ENCODE measurements around the gene SURF4.

Gene SURF4

DNA sequence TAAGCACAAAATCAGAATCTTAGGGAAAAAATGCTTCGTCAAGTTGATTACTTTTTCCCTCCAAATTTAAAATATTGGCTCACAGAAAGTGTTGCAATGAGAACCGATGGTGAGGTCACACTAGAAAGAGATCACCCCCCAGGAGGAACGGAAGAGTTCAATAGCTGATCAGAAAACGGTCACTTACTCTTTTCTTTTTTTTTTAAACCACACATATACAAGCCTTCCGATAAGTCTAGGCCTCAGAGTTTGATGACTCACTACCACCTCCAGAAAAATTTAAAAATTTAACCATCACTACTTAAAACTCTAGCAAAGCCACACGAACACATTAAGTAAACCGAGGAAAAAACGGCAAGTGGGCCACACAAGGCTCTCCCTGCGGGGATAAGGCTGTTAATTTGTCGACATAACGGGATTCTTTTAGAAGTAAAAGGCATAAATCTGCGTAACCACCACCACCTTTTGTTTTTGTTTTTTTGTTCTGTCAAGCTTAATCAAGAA is 1.2 kb downstream of the SURF4 start:
- no peak for DNase-seq (ENCODE audit: low spot score)

DNA sequence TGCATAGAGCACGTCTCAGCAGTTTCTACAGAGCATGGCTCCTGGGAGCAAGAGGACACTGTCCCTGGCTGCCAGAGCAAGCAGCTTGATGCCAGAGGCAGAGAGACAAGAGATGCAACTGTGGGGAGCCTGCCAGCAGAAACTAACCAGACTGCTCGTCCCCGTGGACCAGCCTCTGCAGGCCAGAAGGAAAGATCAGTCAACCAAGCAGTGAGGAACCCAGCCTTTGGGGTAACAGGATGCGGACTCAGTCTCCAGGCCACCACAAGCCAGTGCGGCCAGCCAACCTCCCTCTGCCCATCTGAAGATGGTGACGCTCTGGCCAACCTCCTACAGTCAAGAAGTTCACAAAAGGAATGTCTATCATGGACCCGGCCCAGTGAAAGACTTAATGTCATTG is 3.7 kb downstream of the SURF4 start:
- DNase-seq (ENCODE audit: low spot score): no peak

DNA sequence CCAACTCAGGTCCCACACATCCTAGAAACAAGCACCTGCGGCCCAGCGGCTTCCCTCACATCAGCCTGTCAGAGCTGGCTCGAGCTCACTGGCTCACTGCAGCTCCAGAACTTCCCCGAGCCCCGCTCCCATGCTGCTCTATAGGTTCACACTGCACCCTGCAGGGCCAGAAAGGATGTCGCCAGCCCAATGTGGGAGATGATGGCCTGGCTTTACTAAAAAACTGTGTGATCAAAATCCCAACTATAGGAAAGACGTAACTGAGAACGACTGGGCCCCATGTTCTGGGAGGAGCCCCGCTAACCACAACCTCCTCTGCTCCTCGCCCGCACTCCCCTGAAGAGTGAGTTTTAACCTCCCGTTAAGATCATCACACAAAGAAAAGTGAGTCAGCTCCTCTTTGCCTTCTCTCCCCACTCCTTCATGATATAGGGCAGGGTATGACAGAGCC is 4.6 kb downstream of the SURF4 start:
- no peak for DNase-seq (ENCODE audit: low spot score)

DNA sequence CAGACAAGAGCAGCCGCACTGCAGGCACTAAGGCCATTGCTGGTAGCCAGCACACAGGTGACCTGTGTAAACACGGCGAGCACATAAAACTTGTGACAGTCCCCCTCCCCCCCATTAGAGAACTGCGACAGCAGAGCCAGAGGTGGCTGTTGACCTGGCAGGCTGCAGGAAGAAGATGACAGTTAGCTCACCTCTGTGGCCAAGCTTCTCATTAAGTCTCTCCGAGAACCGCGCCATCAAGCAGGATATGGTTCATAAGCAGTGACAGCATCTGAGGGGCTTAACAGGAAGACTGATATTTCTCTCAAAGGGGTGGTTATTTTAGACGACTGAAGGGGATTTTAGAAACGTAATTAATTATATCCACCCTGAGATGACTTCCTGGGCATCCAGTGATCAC is 5.2 kb downstream of the SURF4 start:
- DNase-seq (ENCODE audit: low spot score): no peak

DNA sequence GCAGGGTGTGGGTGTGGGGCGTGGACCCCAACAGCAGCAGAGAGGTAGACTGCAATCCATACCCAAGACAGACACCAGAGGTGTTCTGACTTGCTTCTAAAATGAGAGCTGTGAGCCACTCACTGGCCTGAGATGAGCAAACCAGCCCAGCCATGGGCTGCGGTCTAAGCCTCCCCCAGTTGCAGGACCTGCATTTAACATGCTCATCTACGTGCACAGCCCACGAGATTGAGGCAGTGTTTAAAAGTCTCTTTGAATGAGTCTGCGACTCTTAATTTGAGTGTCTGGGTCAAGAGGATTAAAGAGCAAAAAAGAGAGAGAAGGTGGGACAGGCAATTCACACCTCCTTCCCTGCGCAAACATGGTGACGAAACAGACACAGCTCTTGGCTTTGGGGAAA is 5.9 kb downstream of the SURF4 start:
- DNase-seq (ENCODE audit: low spot score): no peak

DNA sequence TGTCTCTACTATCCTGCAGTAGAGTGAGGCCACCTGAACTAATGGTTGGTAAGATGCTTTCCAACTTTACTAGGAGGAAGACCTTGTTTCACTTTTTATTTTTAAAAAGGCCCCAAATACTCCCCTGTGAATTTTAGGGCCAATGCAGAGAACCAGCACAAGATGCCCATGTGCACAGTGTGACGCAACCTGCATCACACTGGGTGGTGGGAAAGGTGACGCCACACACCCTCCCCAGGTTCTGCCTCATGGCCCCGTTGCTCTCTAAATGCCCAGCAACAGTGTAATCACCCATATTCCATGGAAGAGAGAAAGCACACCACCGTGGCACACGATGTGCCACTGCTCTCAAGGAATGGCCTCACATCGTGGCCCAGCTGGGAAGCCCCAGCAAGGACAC is 6.4 kb downstream of the SURF4 start:
- DNase-seq (ENCODE audit: low spot score): no peak

DNA sequence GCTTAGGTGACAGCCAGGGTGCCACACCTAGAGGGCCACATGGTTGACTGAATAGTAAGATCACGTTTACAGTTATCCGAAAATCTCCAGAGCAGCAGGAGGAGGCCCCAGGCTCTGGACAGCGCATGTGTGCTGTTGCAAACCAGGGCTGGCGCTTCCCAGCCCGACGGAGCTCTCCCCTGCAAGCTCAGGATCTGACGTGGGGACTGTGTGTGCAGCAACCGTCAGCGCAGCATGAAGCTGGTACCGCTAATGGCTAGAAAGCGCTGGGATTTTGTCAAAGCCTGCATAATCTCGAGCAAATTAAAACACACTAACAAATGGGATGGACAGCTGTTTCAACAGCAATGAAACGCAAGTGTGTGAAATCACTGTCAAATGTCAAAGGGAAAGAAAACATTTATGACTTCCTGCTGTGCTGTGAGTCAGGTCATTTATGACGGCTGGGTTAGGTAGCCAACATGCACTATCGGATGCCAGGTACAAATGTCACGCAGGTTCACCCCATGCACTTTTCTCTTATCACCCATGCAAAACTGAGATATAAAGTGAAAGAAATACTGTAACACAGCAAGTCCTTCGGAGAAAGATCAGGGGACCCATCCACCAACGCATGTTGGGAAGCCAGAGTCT is 7.5 kb downstream of the SURF4 start:
- no peak for DNase-seq (ENCODE audit: low spot score)

DNA sequence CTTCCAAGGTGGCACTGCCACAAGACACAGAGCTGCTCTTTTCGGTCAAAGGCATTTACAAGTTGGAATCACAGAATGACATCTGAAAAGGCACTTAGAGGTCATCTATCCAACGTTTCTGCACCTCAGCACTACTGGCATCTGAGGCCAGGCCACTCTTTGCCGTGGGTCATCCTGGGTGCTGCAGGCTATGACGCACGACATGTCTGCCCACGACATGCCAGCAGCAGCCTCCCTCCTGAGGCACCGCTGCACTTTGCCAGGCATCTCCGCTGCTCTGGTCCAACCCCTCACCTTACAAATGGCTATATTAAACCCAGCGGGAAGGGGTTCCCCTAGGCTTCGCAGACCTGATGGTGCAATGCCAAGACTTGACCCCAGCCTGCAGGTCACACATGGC is 8.1 kb downstream of the SURF4 start:
- DNase-seq (ENCODE audit: low spot score): no peak

DNA sequence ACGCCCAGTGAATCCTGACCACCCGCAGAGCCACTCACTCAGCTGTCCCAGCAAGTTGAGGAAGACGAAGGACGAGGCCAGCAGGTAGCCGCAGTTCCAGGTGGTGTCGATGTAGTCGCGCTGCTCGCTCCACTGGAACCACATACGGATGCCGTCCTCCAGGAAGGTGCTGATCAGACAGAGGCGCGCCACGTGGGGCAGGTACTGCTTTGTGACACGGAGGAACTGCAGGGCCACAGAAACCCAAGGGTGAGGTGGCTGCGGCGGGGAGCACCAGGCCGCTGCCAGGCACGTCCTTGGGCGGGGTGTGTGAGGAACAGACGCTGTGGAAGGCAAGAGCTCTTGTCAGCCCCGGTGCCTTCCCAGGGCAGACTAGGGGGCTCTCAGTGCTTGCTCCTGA is 8.6 kb downstream of the SURF4 start:
- DNase-seq (ENCODE audit: low spot score): no peak

DNA sequence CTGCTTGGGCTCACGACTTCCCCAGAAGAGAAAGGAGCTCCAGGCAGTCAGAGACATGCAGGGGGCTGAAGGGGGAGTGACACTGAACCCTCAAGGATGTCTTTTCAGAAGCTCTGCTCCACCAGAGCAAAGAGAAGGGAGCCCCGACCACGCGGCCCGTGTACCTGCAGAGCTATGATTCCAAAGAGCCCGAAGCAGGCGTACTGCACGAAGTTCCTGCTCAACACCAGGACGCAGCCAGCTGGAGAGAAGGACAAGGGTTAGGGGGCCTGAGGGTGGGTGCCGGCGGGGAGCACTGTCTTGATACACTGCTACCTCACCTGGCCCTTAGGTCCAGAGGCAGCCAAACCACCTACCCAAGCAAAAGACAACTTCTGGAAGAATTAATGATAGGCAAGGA is 9.4 kb downstream of the SURF4 start:
- DNase-seq (ENCODE audit: low spot score): no peak

DNA sequence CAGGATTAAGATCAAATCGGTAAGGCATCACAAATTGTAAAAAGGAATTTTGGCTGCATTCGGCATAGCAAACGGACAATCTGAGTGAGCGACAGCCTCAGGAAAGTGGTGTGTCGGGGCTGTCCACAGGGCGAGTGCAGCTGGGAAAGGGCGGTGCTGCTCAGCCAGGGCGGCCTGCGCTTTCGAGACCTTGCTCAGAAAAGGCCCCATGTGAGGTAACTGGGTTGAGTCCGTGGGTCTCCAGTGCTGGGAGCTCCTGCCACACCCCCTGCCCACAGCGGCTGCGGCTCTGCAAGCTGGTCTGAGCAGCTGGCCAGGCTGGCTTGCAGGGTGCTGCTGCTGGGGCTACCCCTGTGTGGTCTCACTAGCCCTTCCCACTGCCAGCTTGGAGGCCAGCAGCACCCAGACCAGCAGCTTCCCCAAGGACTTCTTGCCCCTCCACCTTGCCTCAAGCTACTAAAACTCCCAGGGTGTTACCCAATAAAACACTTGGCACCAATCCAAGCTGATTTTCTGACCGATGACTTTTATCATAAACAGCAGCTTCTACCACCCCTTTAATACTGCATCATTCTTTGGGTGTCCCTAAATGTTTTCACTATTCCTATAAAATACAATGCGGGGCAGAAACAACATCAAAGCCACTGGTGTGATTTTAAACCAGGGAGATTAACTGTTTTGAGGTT is 13.4 kb downstream of the SURF4 start:
- DNase-seq (ENCODE audit: low spot score): no peak

DNA sequence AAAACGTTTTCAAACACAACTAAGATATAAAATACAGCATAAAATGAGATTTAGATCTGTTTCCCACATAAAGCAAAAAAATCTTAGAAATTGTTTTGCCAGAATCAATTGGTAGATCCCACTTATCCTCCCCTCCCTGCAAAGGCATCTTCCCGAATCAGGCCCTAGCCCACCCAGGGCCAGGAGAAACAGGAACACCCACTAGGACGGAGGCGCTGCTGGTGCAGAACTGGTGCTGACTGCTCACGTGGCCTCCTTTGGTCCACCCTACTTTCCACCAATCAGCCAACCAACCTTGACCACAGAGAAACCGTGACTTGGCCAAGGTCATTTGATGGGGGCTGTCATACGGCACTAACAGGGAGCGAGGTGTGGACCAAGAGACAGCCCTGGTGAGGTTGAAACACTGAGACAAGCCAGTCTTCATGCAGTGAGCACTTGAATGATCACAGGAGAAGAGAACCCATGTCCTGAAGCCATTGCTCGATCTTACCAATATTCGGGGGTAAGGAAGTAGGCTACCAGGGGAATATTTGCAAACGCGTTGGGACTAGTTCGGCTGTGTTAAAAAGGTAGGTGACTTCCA is 14.3 kb downstream of the SURF4 start:
- DNase-seq (ENCODE audit: low spot score): no peak

DNA sequence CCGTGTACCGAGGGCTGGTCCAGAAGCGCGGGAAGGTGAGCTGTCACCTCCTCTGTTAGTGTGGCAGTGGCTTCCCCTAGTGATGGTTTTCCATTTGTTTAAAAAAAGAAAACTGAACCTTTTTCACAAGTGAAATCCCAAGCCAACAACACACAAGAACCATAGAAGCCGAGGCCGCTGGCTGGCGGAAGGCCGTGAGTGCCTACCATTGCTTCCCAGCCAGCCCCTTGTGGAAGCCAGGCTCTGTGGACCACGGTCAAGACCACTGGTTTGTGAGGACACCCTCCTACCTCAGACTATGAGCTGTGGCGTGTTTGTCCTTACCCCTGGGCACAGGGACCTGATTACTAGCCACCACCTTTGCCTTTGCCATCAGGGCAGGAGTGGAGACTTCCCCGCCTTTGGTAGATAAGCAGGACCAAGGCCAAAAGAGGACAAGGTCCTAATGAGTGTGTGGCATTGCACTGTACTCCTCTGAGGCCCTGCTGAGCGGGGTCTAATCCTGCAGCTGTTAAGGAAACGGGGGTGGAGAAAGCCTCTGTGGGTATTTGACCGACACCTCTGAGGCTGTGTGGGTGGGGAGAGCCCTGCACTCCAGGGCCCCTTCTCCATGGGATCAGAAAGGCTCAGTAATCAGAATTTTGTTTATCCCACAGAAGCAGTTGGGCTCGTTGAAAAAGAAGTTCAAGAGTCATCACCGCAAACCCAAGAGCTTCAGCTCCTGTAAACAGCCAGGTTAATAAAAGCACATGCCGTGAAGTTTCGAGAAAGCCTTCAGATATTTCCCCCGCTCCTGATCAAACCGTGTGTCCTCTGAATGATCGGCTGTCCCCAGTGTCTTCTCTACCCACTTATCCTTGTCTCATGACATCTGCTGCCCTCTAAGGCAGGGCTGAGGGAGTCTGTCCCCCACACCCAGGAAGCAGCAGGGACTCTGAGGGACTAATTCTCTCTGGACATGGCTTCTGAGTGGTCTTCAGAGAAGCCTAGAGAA is 15.2 kb downstream of the SURF4 start:
- DNase-seq (ENCODE audit: low spot score): no peak

DNA sequence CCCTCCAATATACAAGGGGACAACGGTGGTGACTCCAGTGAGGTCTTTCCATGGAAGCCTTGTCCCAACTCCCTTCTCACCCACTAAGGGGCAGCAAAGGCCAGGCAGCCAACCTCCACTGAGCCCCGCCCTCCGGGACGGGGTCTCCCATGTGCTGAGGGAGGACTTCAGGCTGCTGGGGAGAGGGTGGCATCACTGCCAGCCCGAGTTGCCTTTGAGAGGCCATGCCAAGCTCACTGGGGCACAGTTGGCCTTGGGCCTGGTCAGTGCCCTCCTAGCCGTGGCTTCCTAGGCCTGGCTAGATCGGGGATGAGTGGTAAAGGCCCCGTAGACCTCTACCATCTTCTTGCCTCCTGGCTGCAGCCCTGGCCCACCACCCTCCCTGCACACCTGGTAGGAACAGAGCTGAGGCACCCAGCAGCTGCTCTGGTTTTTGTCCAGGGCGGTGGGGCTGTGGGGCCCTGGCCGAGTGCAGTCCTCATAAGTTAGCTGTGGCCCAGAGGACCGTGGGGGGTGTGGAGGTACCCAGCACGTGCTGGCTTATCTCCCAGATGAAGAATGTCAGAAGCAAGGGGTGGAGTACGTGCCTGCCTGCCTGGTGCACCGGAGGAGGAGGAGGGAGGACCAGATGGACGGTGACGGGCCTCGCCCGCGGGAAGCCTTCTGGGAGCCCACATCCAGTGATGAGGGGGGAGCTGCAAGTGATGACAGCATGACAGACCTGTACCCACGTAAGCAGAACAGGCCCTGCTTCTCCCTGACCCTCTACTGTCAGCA is 16.3 kb downstream of the SURF4 start:
- no peak for DNase-seq (ENCODE audit: low spot score)

DNA sequence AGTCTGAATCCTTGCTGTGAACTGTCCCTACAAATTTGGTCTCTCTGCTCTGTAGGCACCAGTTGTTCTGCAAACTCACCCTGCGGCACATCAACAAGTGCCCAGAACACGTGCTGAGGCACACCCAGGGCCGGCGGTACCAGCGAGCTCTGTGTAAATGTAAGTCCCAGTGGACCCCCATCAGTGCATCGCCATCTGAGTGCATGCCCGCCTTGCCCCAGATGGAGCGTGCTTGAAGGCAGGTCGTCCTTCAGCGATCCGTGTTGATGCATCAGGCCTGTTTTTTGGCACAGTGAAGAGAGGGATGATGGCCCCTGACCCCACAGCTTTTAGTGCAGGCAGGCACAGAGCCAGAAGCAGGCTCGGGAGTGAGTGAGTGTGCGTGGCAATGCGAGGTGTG is 18.2 kb downstream of the SURF4 start:
- no peak for DNase-seq (ENCODE audit: low spot score)

DNA sequence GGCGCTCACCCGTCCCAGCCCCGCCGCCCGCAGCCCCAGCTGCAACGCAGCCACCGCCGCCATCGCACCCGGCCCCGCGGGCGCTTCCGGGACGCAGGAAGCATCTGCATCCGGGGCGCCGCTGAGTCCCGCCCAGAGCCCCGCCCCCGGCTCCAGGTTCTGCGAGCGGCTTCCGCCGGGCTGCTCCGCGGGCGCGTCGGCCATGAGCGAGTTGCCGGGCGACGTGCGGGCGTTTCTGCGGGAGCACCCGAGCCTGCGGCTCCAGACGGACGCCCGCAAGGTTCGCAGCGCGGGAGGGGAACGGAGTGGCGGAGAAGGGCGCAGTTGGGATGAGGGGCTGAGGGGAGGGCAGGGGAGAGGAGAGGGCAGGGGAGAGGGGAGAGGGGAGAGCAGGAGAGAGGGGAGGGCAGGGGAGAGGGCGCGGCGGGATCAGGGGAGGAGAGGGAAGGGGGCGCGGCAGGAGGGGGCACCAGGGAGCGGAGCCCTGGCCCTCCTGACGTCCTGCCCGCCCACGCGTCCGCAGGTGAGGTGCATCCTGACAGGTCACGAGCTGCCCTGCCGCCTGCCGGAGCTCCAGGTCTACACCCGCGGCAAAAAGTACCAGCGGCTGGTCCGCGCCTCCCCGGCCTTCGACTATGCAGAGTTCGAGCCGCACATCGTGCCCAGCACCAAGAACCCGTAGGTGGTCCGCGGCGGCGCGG is 19.3 kb downstream of the SURF4 start, which contains the start of the genes SURF1 and SURF2:
SURF1 (minus strand) TSS at position 97 of the 701 bp plus-strand sequence; CDS start at position 63, 34 bp downstream.
SURF2 (plus strand) TSS at position 160 of the 701 bp plus-strand sequence; CDS start at position 203, 43 bp downstream.
- DNase-seq (ENCODE audit: low spot score): peak; percentile 91

DNA sequence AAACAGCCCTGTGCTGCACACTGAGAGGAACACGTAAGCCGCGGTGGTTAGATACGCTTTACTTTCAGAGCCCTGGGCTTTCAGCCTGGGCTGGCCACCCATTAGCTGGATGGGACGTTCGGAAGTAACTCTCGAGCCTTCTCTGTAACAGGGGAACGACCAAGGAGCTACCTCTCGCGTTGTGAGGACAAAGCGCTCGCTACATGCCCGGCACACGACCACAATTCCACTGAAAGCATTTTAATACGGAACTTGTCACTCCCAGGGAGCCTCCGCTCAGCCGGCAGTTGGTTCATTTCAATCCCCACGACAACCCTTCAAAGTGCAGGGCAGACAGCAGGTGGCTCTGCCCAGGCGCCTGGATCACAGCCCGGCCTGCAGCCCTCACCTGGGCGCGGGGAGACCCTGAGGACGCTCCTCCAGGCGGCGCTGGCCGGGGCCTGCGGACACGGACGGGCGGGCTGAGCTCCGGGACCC is 19.9 kb downstream of the SURF4 start:
- peak; percentile 65 for DNase-seq (ENCODE audit: low spot score)

DNA sequence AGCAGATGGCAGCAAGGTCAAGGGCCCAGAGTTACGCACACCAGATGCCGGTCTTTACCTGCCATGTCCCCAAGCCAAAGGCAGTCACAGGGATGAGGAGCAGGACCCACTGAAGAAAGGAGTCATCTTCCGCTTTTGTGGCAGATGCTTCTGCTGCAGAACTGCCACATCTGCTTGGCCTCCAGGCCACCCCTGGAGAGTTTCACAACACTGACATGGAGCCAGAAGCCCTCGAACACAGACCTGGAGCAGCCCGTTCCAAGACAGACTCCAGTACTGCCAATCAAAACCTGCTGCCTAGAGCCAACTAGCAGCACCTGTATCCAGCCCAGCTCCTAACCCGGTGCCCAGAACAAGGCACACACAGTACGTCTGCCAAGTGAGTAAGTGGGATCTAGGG is 21.1 kb downstream of the SURF4 start:
- peak; percentile 27 for DNase-seq (ENCODE audit: low spot score)

DNA sequence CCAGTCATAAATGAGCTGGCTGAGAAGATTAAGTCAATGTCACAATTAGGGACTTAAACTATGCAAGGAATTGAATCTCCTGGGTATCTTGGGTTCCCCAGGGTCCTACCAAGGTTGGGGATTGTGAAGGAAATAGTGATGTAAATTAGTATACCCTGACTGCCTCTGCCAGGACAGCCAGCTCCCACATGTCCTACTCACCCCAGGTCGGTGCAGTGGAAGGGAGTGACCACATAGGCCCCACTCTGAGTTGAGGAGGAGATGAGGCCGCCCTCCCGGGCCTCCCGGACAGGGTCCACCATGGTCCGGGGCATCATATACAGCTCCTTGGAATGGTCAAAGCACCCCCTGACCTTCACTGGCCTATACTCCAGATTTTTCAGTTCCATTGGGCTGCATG is 22.3 kb downstream of the SURF4 start:
- no peak for DNase-seq (ENCODE audit: low spot score)

DNA sequence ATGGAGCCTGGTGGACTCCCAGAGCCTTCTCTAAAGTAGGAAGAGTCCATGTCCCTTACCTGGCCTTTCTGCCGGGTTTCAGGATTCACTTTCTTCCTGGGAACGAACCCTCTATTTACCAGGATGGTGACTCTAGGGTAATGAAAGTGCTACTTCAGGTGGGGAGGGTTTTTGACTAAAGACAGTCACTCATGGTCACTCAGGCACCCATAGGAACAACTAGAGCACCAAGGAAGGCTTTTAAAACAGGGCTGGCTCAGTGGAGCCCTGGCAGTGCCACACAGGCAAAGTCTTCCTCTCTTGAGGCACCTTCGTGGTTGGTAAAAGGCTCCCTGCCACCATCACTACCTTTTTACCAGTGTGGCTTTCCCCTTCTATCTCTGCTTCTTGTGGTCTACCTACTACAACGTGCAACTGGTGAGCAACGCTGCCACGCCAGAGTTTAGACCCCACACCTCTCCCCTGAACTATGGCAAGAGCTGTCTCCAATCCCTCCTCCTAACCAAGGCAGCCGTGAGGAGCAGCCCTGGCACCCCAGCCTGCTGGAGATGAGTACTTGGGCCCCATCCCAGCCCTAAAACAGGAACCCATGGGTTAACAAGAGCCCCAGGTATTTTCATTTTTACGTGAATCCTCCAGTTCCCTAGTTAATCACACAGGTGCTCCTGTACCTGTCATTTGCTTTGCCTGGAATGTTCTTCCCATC is 23.1 kb downstream of the SURF4 start:
- DNase-seq (ENCODE audit: low spot score): no peak

Data from NAMALWA (cell line).